ENCODE results near the gene CADM1.

The CADM1 gene

GRCh38 chr11:115515647-115516395, 11.6 kb upstream of the CADM1 start:
- no peak for DNase-seq

- peak; percentile 50 for DNase-seq
Measured at GRCh38 chr11:115506954-115507675, 2.9 kb upstream of the CADM1 start.

GRCh38 chr11:115505175-115505574, 960 bp upstream of the CADM1 start:
- no peak for DNase-seq

GRCh38 chr11:115503886-115504275, 334 bp downstream of the CADM1 start:
- DNase-seq: no peak

- peak; percentile 77 for DNase-seq
Measured at GRCh38 chr11:115503083-115503885, 931 bp downstream of the CADM1 start.

GRCh38 chr11:115502636-115503082, 1.6 kb downstream of the CADM1 start:
- no peak for DNase-seq

- peak; percentile 45 for DNase-seq
Measured at GRCh38 chr11:115501893-115502589, 2.2 kb downstream of the CADM1 start.

GRCh38 chr11:115501502-115501892, 2.7 kb downstream of the CADM1 start:
- no peak for DNase-seq

GRCh38 chr11:115500547-115501501, 3.4 kb downstream of the CADM1 start:
- DNase-seq: no peak

- DNase-seq: no peak
Measured at GRCh38 chr11:115499891-115500290, 4.3 kb downstream of the CADM1 start.

GRCh38 chr11:115499241-115499799, 4.9 kb downstream of the CADM1 start:
- no peak for DNase-seq

- no peak for DNase-seq
Measured at GRCh38 chr11:115498354-115498753, 5.9 kb downstream of the CADM1 start.

GRCh38 chr11:115497303-115497702, 6.9 kb downstream of the CADM1 start:
- DNase-seq: no peak

- no peak for DNase-seq
Measured at GRCh38 chr11:115496892-115497291, 7.3 kb downstream of the CADM1 start.

- DNase-seq: no peak
Measured at GRCh38 chr11:115493905-115494304, 10.3 kb downstream of the CADM1 start.

GRCh38 chr11:115493488-115493887, 10.7 kb downstream of the CADM1 start:
- no peak for DNase-seq

- no peak for DNase-seq
Measured at GRCh38 chr11:115489466-115489865, 14.7 kb downstream of the CADM1 start.

- no peak for DNase-seq
Measured at GRCh38 chr11:115488945-115489344, 15.3 kb downstream of the CADM1 start.

GRCh38 chr11:115481528-115481927, 22.7 kb downstream of the CADM1 start:
- DNase-seq: no peak

GRCh38 chr11:115480611-115481010, 23.6 kb downstream of the CADM1 start:
- no peak for DNase-seq

GRCh38 chr11:115477410-115477809, 26.8 kb downstream of the CADM1 start:
- DNase-seq: no peak

Measured in right forelimb (tissue), 1 donor.